HepG2 (cell line): ENCODE results near the gene PRDX6. TPM values are rescaled to one million over a fixed set of nuclear protein-coding genes. Genes with fewer than 3 reads are reported as not detected.

Experiments used
- ATAC-seq: fragments of 200-7000 bp; cut with Tn5 transposase; 3 replicates; pipeline ENCODE4 v1.9.1; 2020; ENCODE audit warnings: mild to moderate bottlenecking, moderate library complexity
- BruUV-seq: library from RNA; stranded (reverse); fragments of 400-500 nt; replicated peaks from 2 replicates; lab custom pipeline; 2021; lab: Mats Ljungman, UMichigan
- CTCF ChIA-PET: fragments of 300-600 bp; formaldehyde crosslinking; extraction: SDS; loops from one replicate; lab custom pipeline; 2021; ENCODE audit warnings: low total read pairs, inconsistent platforms, low intra/inter-chr PET ratio; lab: Yijun Ruan, JAX
- POLR2A ChIA-PET: fragments of 350-600 bp; sonication (Branson Sonifier 250); formaldehyde crosslinking; loops from one replicate; lab custom pipeline; 2020; ENCODE audit warnings: antibody characterized with exemption, inconsistent platforms; lab: Yijun Ruan, JAX
- DNase-seq: peaks from one replicate; pipeline ENCODE4 v3.0.0-alpha.2; 2015; ENCODE audit warnings: low spot score
- FAIRE-seq: peaks from 3 replicates; lab custom pipeline; 2011; peaks lifted over from hg19 to GRCh38; lab: Jason Lieb, UNC
- H2AFZ ChIP-seq: one replicate; pipeline ENCODE4 v1.6.1; 2011; ENCODE audit warnings: low read length, inconsistent platforms
- H3K27ac ChIP-seq: fragments of 300-600 bp; 3 replicates; pipeline ENCODE4 v1.8.0; 2011; ENCODE audit warnings: mixed run types, mild to moderate bottlenecking, mixed read lengths, low read length, inconsistent platforms; ENCODE audit not compliant: insufficient read depth; ENCODE audit errors: extremely low read length
- H3K27me3 ChIP-seq, 2 experiments: fragments of 200-600 bp in 1 of 2; 2 replicates in 1 of 2; 3 replicates in 1 of 2; pipeline versions ENCODE4 v1.6.0 to v1.8.0; 2011; ENCODE audit warnings: low read length in 2 of 2, mild to moderate bottlenecking in 2 of 2, moderate library complexity in 2 of 2, inconsistent platforms in 1 of 2; ENCODE audit not compliant: insufficient read depth in 2 of 2, control insufficient read depth in 1 of 2
- H3K36me3 ChIP-seq, 2 experiments: fragments of 200-600 bp in 1 of 2; replicated peaks in 1 of 2; 2 replicates in 1 of 2; 3 replicates in 1 of 2; pipeline versions ENCODE4 v1.5.1 to v1.8.0; 2011; ENCODE audit warnings: low read length in 2 of 2, inconsistent platforms in 1 of 2; ENCODE audit not compliant: insufficient read depth in 2 of 2, control insufficient read depth in 1 of 2
- H3K4me1 ChIP-seq: 2 replicates; pipeline ENCODE4 v1.5.1; 2012; ENCODE audit warnings: low read length, inconsistent platforms; ENCODE audit not compliant: insufficient read depth
- H3K4me2 ChIP-seq: 2 replicates; pipeline ENCODE4 v1.6.0; 2011; ENCODE audit warnings: low read depth, low read length, inconsistent platforms
- H3K4me3 ChIP-seq, 3 experiments: fragments of 200-600 bp in 1 of 3; sonication (generic), shearing (Covaris generic) in 1 of 3; replicated peaks in 1 of 3; 2 replicates each; pipeline ENCODE4 v1.5.1; 2011 to 2016; ENCODE audit warnings: low read length in 3 of 3, inconsistent platforms in 2 of 3, low read depth in 2 of 3, mild to moderate bottlenecking in 2 of 3, control low read depth in 1 of 3, mixed read lengths in 1 of 3; ENCODE audit not compliant: insufficient read depth in 1 of 3
- H3K79me2 ChIP-seq: one replicate; pipeline ENCODE4 v1.6.1; 2011; ENCODE audit warnings: low read length, inconsistent platforms; ENCODE audit not compliant: insufficient read depth
- H3K9ac ChIP-seq: 2 replicates; pipeline ENCODE4 v1.6.0; 2011; ENCODE audit warnings: mild to moderate bottlenecking, low read depth, low read length, inconsistent platforms; ENCODE audit not compliant: insufficient read depth
- H3K9me3 ChIP-seq: 2 replicates; pipeline ENCODE4 v1.5.1; 2012; ENCODE audit warnings: mild to moderate bottlenecking, low read length
- H4K20me1 ChIP-seq: 2 replicates; pipeline ENCODE4 v1.6.0; 2011; ENCODE audit warnings: inconsistent platforms, mild to moderate bottlenecking, low read length, moderate library complexity; ENCODE audit not compliant: insufficient read depth
- BRD4 ChIP-seq: sonication (generic); formaldehyde crosslinking; IDR thresholded peaks from 2 replicates; pipeline ENCODE4 v1.4.0; 2020; ENCODE audit warnings: missing genetic modification reagents
- EHMT2 ChIP-seq: fragments of 200-600 bp; sonication (generic); IDR thresholded peaks from 2 replicates; pipeline ENCODE4 v1.7.0; 2017; ENCODE audit warnings: antibody characterized with exemption, low read depth, low read length, borderline replicate concordance
- KDM4B ChIP-seq: sonication (generic); formaldehyde crosslinking; IDR thresholded peaks from 2 replicates; pipeline ENCODE4 v1.4.0; 2020; ENCODE audit warnings: missing genetic modification reagents
- LCORL ChIP-seq, 2 experiments: fragments of 450-650 bp in 1 of 2; sonication (generic) in 1 of 2; formaldehyde crosslinking in 1 of 2; IDR thresholded peaks; 2 replicates each; pipeline versions ENCODE4 v1.5.0 to v1.6.1; 2017 to 2020; ENCODE audit warnings: antibody characterized with exemption in 1 of 2, missing genetic modification reagents in 1 of 2
- PLRG1 ChIP-seq: fragments of 450-650 bp; conservative IDR thresholded peaks from 2 replicates; pipeline ENCODE4 v1.6.1; 2016
- ZFX ChIP-seq: sonication (generic); formaldehyde crosslinking; IDR thresholded peaks from 2 replicates; pipeline ENCODE4 v1.4.0; 2020; ENCODE audit warnings: mild to moderate bottlenecking, low read depth, missing genetic modification reagents, moderate library complexity
- ZNF121 ChIP-seq: sonication (generic); formaldehyde crosslinking; IDR thresholded peaks from 2 replicates; pipeline ENCODE4 v1.5.0; 2020; ENCODE audit warnings: mild to moderate bottlenecking, missing genetic modification reagents
- ZNF33A ChIP-seq: sonication (generic); formaldehyde crosslinking; IDR thresholded peaks from 2 replicates; pipeline ENCODE4 v1.5.1; 2020; ENCODE audit warnings: missing genetic modification reagents, mild to moderate bottlenecking, moderate library complexity, borderline replicate concordance
- ZNF724P ChIP-seq: sonication (generic); formaldehyde crosslinking; IDR thresholded peaks from 2 replicates; pipeline ENCODE4 v1.8.0; 2022; ENCODE audit warnings: missing genetic modification reagents, borderline replicate concordance
- WGBS: methylation state at CpG from one replicate; pipeline ENCODE4 v1.1.6; 2017; ENCODE audit warnings: low lambda C conversion rate; 5-methylcytosine and 5-hydroxymethylcytosine counted together
- in situ Hi-C: cut with HindIII; loops from 2 replicates; pipeline ENCODE4 v1.10.0; 2017; ENCODE audit warnings: low pct_unique_long_range_greater_than_20kb; ENCODE audit not compliant: extremely low pct_ligation_motif_present
- intact Hi-C: fragments of 100-400 bp; cut with micrococcal nuclease; formaldehyde crosslinking; loops from one replicate; pipeline ENCODE4 v1.10.0; 2022; ENCODE audit not compliant: unreplicated experiment
- polyA plus RNA-seq, 8 experiments: library from polyadenylated mRNA; depleted of rRNA in 3 of 8; stranded (reverse) in 7 of 8; unstranded in 1 of 8; fragments of >200 nt; fragmentation: Illumina TruSeq in 4 of 8; extraction: Trizol in 4 of 8; gene quantifications; 2 replicates each; pipeline versions ENCODE4 v1.2.1 to v1.2.3, GENCODE V29; 2011 to 2016; ENCODE audit warnings: low read depth in 4 of 8, missing spikeins in 1 of 8, mixed read lengths in 1 of 8; ENCODE audit not compliant: insufficient read depth in 1 of 8
- total RNA-seq, 5 experiments: library from RNA; depleted of rRNA; stranded (reverse); fragments of >200 nt; fragmentation: Illumina TruSeq; extraction: Trizol; gene quantifications; 2 replicates each; pipeline ENCODE4 v1.2.3, GENCODE V29; 2016; ENCODE audit warnings: low read depth in 1 of 5
- TF ChIP-seq, protein P1 (sequence below): sonication (generic); formaldehyde crosslinking; IDR thresholded peaks from 2 replicates; pipeline ENCODE4 v1.9.0; 2021; ENCODE audit warnings: missing genetic modification reagents, mild to moderate bottlenecking, borderline replicate concordance
- TF ChIP-seq, protein P2 (sequence below): sonication (generic); formaldehyde crosslinking; IDR thresholded peaks from 2 replicates; pipeline ENCODE4 v1.4.0; 2020; ENCODE audit warnings: mild to moderate bottlenecking, missing genetic modification reagents
- TF ChIP-seq, protein P3 (sequence below): sonication (generic); formaldehyde crosslinking; IDR thresholded peaks from 2 replicates; pipeline ENCODE4 v1.4.0; 2020; ENCODE audit warnings: missing genetic modification reagents
- TF ChIP-seq, protein P4 (sequence below): fragments of 450-650 bp; IDR thresholded peaks from 2 replicates; pipeline ENCODE4 v1.6.1; 2016

PRDX6 gene
- total and polyA plus RNA-seq, 2 of the 13 experiments (the other 11 are each of a cell fraction or from before 2014, with no cell fraction given), result 224 to 309 TPM

DNA sequence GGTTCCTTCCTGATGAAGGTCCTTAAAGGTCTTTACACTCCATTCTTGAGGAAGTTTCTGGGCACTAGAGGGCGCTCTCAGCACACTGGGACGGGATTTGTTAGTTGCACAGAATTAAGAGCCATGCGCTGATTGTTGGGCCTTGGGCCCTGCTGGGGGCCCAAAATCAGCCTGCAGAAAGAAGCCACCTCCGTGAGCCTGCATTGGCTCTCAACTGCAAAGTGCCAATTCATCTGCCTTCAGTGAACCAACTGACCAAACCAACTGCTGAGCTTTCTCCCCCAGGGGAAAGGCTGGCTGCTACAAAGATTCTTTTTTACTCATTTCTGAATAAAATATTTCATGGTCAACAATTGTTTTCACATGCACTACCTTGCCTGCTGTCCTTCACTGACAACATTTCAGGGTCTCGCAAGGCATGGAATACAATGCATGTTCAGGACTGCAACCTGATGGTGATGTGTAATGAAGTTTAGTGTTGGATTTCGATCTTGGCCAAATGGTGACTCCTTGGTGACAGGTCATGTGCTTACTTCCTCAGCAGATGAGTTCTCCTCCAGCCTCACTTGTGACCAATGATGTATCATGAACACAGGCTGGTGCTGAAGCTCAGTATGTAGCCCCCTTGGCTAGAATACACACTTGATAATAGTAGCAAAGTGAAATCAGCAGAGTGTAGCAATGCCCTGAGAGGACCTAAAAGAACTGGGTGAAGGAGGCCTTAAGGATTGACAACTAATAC is 45.7 kb upstream of the PRDX6 start:
- no peak overlapping the region for H3K4me2 ChIP-seq
- no peak overlapping the region for H3K9ac ChIP-seq
- no peak overlapping the region for H3K27ac ChIP-seq
- no peak overlapping the region for H2AFZ ChIP-seq
- ChIA-PET CTCF (interaction anchor here (1.1 to 3.7 kb wide), 2 partner anchors 42 to 75 kb away, joined by 4 to 36 read pairs; no protein-coding TSS in a partner anchor), POLR2A (interaction anchor here (1.0 to 1.4 kb wide), 2 partner anchors 42 to 437 kb away, joined by 3 read pairs; partner anchors contain the start of gene ZBTB37)
- H3K9me3 ChIP-seq, result no peaks in the 10 kb centered on the region
- no peaks in the 10 kb centered on the region for H3K36me3 ChIP-seq
- BruUV-seq, result no TSS peak
- ATAC-seq (peak; percentile 78), DNase-seq (peak; percentile 76), FAIRE-seq (peak; percentile 26)
- H3K4me1 ChIP-seq, result peaks cover 17% of the 10 kb centered on the region; the same call in 1 of the 2 replicates
- intact Hi-C loops (loop anchor here (1.0 to 2.0 kb wide), 3 partner anchors 46 to 393 kb away; partner anchors contain the start of genes CENPL, DARS2 and PRDX6), in situ Hi-C loops (loop anchor here (5.0 kb wide), 1 partner anchor 76 kb away; no protein-coding TSS in a partner anchor)
- WGBS, result 36% methylated on average over 5 of the region's 6 CpGs
- H4K20me1 ChIP-seq, result no peaks in the 10 kb centered on the region
- H3K27me3 ChIP-seq, result no peaks in the 10 kb centered on the region
- H3K79me2 ChIP-seq, result no peaks in the 10 kb centered on the region
- no peak overlapping the region for H3K4me3 ChIP-seq
- TF ChIP-seq, protein P1, sequence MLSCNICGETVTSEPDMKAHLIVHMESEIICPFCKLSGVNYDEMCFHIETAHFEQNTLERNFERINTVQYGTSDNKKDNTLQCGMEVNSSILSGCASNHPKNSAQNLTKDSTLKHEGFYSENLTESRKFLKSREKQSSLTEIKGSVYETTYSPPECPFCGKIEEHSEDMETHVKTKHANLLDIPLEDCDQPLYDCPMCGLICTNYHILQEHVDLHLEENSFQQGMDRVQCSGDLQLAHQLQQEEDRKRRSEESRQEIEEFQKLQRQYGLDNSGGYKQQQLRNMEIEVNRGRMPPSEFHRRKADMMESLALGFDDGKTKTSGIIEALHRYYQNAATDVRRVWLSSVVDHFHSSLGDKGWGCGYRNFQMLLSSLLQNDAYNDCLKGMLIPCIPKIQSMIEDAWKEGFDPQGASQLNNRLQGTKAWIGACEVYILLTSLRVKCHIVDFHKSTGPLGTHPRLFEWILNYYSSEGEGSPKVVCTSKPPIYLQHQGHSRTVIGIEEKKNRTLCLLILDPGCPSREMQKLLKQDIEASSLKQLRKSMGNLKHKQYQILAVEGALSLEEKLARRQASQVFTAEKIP (CRISPR knock-in tag), result no peak
- TF ChIP-seq, protein P2, sequence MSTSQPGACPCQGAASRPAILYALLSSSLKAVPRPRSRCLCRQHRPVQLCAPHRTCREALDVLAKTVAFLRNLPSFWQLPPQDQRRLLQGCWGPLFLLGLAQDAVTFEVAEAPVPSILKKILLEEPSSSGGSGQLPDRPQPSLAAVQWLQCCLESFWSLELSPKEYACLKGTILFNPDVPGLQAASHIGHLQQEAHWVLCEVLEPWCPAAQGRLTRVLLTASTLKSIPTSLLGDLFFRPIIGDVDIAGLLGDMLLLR (CRISPR knock-in tag), result no peak
- TF ChIP-seq KDM4B (CRISPR knock-in tag) (no peak), ZNF33A (CRISPR knock-in tag) (no peak), ZNF724P (no peak), ZNF121 (no peak), PLRG1 (no peak), EHMT2 (no peak), ZFX (CRISPR knock-in tag) (0 out of 2 replicates have a peak, but pooled peaks have one; percentile 16), LCORL (IDR thresholded peaks at IDR 0.05) (no peak), LCORL (CRISPR knock-in tag; IDR thresholded peaks at IDR 0.05) (peak; percentile 34; the same call in 1 of the 2 replicates), BRD4 (CRISPR knock-in tag) (no peak)
- TF ChIP-seq, protein P3, sequence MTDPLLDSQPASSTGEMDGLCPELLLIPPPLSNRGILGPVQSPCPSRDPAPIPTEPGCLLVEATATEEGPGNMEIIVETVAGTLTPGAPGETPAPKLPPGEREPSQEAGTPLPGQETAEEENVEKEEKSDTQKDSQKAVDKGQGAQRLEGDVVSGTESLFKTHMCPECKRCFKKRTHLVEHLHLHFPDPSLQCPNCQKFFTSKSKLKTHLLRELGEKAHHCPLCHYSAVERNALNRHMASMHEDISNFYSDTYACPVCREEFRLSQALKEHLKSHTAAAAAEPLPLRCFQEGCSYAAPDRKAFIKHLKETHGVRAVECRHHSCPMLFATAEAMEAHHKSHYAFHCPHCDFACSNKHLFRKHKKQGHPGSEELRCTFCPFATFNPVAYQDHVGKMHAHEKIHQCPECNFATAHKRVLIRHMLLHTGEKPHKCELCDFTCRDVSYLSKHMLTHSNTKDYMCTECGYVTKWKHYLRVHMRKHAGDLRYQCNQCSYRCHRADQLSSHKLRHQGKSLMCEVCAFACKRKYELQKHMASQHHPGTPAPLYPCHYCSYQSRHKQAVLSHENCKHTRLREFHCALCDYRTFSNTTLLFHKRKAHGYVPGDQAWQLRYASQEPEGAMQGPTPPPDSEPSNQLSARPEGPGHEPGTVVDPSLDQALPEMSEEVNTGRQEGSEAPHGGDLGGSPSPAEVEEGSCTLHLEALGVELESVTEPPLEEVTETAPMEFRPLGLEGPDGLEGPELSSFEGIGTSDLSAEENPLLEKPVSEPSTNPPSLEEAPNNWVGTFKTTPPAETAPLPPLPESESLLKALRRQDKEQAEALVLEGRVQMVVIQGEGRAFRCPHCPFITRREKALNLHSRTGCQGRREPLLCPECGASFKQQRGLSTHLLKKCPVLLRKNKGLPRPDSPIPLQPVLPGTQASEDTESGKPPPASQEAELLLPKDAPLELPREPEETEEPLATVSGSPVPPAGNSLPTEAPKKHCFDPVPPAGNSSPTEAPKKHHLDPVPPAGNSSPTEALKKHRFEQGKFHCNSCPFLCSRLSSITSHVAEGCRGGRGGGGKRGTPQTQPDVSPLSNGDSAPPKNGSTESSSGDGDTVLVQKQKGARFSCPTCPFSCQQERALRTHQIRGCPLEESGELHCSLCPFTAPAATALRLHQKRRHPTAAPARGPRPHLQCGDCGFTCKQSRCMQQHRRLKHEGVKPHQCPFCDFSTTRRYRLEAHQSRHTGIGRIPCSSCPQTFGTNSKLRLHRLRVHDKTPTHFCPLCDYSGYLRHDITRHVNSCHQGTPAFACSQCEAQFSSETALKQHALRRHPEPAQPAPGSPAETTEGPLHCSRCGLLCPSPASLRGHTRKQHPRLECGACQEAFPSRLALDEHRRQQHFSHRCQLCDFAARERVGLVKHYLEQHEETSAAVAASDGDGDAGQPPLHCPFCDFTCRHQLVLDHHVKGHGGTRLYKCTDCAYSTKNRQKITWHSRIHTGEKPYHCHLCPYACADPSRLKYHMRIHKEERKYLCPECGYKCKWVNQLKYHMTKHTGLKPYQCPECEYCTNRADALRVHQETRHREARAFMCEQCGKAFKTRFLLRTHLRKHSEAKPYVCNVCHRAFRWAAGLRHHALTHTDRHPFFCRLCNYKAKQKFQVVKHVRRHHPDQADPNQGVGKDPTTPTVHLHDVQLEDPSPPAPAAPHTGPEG (CRISPR knock-in tag), result no peak
- TF ChIP-seq, protein P4, sequence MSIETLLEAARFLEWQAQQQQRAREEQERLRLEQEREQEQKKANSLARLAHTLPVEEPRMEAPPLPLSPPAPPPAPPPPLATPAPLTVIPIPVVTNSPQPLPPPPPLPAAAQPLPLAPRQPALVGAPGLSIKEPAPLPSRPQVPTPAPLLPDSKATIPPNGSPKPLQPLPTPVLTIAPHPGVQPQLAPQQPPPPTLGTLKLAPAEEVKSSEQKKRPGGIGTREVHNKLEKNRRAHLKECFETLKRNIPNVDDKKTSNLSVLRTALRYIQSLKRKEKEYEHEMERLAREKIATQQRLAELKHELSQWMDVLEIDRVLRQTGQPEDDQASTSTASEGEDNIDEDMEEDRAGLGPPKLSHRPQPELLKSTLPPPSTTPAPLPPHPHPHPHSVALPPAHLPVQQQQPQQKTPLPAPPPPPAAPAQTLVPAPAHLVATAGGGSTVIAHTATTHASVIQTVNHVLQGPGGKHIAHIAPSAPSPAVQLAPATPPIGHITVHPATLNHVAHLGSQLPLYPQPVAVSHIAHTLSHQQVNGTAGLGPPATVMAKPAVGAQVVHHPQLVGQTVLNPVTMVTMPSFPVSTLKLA, result no peak
